ENCODE results near the gene FBXL7.

The FBXL7 gene

DNA sequence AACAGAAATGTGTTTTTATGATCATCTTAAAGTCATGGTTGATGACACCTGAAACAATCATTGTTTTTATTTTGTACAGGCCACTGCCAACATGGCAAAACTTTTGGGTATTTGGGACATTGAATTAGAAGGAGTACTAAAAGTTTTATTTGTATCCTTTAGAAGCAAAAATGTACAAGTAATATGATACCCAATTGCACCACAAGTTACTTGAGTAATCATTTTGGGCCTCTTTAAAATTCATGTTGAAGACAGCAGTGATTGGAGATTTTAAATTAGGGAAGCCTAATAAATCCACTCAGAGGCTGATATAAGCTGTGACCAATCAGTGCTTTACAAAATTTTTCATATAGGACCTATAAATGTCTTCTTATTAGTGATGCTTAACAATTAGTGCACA, 466.7 kb downstream of the FBXL7 start:
- no peak for DNase-seq

DNA sequence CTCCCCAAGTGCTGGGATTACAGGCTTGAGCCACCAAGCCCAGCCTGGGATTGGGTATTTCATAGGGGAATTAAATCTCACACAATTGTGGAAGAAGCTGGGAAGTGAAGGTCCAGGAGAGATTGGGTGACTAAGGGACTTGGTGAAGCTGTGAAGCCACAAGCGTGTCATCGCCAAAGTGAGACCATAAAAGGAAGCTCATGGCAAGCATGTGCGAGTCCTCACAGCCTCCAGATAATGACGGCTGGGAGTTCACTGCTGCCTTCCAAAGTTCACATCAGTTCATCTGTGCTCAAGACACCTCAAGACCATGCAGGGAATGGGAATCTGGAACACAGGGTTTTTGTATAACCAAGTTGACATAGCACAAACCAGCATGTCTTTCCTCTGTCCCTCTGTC, 469.0 kb downstream of the FBXL7 start:
- DNase-seq, result no peak

DNA sequence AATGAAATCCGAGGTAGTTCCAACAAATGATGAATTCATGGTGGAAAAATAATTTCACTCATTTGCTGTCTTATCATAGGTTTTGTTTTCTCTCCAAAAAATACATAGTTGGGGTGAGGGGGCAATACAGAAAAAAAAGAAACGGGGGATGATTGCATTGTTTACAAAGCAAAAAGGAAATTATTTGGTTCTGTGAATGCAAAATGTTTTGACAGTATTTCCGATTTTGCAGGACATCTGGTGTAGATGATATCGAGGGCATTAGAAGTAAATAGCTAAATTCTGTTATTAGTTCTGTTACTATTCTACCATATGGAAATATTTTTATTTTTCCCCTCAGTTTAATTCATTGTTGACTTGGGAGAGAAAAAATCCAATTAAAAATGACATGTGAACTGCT, 477.9 kb downstream of the FBXL7 start:
- DNase-seq, result no peak

GRCh38 chr5:15980835-15981234, 480.9 kb downstream of the FBXL7 start:
- DNase-seq, result no peak

DNA sequence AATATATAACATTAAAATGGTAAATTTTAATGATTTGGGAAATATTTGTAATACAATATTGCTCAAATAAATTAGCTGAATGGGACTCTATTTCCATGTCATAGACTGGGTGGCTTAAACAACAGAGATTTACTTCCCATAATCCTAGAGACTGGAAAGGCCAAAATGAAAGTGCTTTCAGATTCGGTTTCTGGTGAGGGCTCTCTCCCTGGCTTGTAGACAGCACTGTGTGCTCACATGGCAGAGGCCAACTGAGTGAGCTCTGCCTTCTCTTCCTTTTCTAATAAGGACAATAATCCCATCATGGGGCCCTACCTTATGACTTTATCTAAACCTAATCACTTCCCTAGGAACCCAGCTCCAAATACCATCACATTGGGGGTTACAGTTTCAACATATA, 483.4 kb downstream of the FBXL7 start:
- DNase-seq, result no peak

All from activated CD4-positive, CD25-positive, alpha-beta regulatory T cell (primary cell).